Stimulated activated CD4-positive, alpha-beta T cell treated with anti-CD3 and anti-CD28 coated beads, TNF-alpha, amount 100 ng/mL, for 1 hour (primary cell): ENCODE results near the gene CD9.
"Not testable (repeated sequence)": the region's sequence is repeated elsewhere in the genome, so short reads cannot be mapped to it uniquely, and the experiment has no call there.

ENCODE experiments used
- DNase-seq, 3 donors: peaks; one replicate each; pipeline ENCODE4 v3.0.0-alpha.2; 2020; ENCODE audit warnings: low read depth in 3 of 3, low spot score in 1 of 3

The CD9 gene

DNA sequence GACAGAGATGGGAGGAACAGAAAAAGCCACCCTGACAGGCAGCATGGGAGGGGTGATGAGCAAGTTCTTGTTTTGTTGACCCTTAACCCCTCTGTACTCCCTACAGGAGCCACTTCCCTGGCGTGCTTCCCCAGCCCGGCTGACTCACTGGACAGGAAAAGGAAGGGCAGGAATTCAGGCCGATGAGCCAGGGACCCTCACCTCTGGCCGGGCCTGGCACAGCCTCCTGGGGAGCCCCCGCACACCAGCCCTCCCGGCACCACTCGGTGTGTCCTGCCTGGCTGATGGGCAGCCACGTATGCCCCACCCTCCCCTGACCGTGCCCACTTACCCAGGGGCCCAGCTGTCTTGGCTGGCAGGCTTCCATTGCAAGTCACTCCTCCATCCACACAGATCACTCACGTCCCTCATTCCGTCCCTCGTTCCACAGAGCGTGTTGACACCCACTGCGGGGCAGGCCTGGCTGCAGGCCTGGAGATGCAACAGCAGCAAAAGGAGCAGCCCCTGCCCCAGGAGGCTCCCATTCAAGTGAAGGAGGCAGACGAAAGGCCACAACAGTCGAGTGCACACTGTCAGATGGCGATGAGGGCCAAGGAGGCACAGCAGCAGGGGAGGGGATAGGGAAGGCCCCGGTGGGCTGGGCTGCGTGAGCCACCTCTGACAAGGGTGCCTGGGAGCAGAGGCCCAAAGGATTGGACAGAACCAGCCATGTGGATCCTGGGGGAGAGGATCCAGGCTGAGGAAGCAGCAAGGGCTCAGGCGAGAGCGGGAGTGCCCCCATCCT, 19.7 kb upstream of the CD9 start:
- DNase-seq: no peak

DNA sequence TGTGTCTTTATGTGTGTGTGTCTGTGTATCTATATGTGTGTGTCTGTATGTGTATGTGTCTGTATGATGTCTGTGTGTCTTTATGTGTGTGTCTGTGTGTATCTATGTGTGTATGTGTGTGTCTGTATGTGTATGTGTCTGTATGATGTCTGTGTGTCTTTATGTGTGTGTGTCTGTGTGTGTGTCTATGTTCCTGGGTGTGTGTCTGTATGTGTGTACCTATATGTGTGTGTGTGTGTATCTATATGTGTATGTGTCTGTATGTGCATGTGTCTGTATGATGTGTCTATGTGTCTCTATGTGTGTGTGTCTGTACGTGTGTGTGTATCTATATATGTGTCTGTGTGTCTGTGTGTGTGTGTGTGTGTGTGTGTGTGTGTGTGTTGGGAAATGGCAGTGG, 19.0 kb upstream of the CD9 start:
- no peak for DNase-seq

DNA sequence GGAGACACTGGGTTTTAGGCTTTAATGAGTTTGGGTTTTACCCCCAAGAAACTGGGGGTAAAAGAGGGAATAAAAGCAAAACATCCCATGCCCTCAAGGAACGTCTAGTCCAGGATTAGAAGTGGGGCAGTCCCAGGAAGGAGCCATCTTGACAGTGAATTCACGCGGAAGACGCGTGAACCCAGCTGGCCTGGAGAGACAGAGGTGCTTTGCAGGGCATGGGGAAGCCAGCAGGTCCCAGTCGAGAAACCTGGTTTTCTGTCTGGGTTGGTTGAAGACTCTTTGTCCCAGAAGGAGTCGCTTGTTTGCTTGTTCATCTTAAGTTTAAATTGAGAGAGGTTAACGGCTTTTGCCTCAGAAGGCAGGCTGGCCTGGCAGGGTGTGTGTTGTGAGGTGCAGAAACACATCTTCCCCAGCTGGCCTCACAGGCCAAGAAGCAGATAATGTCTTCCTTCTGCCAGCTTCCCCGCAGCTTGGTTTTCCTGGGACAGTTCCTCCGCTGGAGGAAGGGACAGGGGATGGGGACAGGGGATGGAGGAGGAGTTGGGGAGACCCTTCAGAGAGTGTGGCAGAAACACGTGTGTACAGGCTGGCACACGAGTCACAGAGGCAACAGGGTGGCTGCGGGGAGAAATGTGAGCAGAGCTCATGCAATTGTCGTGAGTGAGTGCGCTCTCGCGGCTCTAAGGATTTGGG, 18.5 kb upstream of the CD9 start:
- DNase-seq: no peak

DNA sequence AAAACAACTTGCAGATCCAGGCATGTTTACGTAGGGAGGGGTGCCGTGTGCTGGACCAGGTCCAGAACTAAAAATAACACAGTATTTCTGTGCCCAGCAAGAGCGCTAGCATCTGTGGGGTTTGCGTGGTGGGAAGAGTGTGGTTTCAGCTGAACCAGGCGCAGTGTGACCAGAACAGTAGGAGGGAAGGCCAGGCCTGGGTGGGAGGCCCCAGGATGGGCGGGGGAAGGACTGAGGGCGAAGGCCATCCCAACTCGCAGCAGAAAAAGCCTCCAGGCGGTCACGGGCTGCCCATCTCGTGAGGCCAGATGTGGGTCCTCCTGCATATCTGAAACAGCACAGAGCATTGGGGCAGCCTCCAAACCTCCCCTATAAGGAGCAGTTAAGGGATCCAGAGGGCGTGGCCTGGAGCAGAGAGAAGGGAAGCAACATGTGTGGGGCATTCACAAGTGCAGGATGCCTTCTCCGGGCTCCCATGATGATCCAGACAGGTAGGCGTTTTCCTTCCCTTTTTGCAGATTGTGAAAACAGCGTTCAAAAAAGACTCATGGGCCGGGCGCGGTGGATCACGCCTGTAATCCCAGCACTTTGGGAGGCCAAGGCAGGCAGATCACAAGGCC, 17.8 kb upstream of the CD9 start:
- DNase-seq: no peak

DNA sequence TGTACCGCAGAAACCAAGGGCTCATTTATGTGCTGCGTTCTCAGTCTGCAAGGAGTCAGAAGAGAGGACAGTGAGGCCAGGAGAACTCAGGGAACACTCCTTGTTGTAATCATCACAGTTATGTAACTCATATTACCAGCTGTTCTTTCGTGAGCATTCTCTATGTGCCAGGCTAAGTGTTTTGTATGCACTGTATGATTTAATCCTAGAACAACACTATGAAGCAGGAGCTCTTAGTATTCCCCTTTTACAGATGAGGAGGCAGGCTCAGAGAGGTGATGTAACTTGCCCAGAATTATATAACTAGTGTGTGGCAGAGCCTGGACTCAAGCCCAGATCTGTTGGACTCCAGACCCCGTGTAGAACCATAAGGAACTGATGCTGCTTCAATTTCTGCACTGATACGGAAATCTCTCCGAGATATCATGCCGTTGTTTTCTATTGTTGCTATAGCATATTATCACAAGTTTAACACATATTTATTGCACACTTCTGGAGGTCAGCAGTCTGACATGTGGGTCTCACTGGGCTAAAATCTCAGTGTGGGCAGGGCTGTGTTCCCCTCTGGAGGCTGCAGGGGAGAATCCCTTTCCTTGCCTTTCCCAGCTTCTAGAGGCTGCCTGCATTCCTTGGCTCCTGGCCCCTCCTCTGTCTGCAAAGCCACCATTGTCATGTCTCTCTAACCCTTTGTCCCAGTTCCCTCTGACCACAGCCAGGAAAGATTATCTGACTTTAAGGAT, 16.3 kb upstream of the CD9 start:
- DNase-seq: no peak

DNA sequence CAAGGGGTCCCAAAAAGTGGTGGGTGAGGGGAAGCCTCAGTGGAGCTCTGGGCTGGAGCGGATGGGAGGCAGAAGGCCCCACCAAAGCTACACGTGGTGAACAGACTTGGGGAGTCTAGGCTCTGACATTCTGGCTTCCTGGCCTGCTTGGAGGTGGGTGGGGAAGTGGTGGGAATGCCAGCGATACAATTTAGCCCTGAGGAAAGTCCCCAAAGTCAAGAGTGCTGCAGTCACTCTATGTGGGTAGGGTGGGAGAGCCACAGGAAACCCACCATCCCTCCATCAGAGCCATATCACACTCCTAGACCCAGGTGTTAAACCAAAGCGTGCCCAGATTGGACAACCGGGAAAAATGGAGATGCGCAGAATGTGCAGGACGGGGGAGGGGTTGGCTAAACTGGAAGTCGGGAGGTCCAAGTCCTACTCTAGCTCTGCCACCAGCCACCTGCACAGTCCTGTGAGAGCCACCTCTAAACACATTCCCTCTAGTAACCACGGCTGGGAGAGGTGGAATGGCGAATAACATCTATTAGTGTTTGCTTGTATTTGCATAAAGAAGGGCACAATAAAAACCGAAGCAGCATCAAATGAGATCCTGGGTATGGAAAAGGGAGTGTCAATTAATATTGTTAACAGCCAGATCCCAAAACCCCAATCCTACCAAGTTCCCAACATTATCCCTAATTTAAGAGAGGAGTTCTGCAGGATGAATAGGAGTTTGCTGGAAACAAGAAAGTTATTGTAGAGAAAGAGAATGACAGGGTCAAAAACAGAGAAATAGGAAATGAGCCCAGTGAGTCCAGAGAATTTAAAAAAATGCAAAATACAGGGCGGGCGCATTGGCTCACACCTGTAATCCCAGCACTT, 14.0 kb upstream of the CD9 start:
- DNase-seq: no peak

DNA sequence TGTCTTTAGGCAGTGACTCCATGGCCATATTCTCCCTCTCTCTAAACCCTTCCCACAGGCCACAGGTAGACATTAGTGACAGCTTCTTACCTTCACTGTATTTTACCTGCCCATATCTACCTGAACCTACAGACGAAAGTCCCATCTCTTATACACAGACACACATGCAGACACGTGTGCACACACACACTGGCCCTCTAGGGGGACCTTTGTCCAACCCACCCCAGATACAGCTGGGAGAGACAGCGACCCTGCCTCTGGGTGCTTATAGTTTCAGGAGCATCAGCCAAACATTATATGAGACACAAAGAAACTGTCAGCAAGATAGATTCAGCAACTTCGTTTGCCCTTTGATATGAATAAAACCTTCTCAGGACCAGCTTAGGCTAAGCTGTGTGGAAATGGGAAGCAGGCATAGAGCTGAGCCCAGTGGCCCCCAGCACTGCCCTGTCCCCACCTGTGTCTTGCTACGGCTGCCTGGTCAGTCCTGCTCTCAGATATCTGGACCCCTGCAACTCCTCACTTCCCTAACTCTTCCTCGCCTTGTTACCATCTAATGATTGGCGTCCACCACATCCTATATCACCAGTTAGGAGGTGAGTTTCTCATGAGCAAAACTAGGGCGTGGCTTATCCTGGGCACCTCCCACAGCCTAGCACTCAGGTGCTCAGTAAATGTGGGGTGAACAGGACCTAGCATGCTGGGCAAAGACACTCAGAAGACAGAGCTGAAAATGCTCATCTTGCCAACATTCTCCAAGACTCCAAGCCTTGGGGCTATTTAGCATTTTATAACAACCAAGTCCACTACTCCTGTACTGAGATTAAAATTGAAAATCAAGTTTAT, 12.0 kb upstream of the CD9 start:
- no peak for DNase-seq

DNA sequence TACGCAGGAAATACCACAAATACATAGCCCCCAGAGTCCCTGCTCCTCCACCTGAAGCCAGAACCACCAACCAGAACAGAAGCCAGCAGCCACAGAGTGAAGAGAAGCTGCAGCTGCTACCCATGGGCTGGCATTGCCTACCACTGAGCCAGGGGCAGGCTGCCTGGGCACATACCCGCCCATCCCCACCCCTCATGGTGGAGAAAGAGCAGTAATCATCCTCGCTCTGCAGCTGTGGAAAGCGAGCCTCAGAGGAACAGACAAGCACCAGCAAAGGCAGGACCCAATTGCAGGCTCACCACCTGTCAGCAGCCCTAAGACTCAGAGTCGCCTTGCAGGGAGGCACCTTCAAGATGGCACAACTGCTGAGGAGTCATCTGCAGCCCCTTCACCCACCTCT, 11.2 kb upstream of the CD9 start:
- DNase-seq: no peak

DNA sequence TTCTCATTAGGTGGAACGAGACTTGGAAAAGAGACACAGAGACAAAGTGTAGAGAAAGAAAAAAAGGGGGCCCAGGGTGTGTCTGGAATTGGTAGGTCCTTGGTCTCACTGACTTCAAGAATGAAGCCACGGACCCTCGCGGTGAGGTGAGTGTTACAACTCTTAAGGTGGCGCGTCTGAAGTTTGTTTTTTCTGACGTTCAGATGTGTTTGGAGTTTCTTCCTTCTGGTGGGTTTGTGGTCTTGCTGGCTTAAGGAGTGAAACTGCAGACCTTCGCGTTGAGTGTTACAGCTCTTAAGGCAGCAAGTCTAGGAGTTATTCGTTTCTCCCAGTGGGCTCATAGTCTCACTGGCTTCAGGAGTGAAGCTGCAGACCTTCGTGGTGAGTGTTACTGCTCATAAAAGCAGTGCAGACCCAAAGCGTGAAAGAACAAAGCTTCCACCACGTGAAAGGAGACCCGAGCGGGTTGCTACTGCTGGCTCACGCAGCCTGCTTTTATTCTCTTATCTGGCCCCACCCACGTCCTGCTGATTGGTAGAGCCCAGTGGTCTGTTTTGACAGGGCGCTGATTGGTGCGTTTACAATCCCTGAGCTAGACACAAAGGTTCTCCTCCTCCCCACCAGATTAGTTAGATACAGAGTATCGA, 10.1 kb upstream of the CD9 start:
- DNase-seq: not testable (repeated sequence)

DNA sequence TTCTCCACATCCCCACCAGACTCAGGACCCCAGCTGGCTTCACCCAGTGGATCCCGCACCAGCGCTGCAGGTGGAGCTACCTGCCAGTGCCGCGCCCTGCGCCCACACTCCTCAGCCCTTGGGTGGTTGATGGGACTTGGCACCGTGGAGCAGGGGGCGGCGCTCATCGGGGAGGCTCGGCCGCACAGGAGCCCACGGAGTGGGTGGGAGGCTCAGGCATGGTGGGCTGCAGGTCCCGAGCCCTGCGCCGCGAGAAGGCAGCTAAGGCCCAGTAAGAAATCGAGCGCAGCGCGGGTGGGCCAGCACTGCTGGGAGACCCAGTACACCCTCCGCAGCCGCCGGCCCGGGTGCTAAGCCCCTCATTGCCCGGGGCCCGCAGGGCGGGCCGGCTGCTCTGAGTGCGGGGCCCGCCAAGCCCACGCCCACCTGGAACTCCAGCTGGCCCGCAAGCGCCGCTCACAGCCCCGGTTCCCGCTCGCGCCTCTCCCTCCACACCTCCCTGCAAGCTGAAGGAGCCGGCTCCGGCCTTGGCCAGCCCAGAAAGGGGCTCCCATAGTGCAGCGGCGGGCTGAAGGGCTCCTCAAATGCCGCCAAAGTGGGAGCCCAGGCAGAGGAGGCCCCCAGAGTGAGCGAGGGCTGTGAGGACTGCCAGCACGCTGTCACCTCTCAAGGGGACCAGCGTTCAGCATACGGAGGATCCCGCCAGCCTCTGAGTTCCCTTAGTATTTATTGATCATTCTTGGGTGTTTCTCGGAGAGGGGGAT, 9.3 kb upstream of the CD9 start:
- not testable (repeated sequence) for DNase-seq

DNA sequence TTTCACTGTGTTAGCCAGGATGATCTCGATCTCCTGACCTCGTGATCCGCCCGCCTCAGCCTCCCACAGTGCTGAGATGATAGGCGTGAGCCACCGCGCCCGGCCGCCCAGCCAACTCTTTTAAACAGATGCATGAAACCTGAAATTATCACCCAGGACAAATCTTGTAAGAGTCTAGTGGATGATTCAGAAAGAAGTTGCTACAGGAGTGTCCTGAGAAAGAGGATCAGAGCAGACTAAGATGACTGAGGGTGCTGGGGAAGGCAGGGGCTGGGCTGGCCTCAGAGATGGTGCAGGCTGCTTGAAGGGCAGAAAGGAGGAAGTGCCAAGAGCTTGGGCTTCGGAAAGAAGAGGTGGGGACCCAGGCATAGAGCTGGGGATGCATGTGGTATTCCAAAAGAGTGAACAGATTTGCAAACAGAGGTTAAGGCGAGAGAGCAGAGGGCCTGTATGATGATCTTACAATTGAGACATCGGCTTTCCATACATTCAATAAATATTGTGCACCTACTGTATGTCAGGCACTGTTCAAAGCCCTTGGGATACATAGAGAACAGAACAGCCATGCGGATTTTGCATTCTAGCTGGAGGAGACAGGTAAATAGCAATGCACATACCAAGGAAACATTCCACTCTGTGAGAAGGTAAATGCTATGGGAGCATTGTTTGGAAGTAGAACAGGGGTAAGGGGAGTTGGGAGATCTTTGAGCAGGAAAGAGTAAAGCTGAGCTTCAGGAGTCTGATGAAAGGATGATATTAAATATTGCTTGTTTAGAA, 7.4 kb upstream of the CD9 start:
- DNase-seq: no peak

DNA sequence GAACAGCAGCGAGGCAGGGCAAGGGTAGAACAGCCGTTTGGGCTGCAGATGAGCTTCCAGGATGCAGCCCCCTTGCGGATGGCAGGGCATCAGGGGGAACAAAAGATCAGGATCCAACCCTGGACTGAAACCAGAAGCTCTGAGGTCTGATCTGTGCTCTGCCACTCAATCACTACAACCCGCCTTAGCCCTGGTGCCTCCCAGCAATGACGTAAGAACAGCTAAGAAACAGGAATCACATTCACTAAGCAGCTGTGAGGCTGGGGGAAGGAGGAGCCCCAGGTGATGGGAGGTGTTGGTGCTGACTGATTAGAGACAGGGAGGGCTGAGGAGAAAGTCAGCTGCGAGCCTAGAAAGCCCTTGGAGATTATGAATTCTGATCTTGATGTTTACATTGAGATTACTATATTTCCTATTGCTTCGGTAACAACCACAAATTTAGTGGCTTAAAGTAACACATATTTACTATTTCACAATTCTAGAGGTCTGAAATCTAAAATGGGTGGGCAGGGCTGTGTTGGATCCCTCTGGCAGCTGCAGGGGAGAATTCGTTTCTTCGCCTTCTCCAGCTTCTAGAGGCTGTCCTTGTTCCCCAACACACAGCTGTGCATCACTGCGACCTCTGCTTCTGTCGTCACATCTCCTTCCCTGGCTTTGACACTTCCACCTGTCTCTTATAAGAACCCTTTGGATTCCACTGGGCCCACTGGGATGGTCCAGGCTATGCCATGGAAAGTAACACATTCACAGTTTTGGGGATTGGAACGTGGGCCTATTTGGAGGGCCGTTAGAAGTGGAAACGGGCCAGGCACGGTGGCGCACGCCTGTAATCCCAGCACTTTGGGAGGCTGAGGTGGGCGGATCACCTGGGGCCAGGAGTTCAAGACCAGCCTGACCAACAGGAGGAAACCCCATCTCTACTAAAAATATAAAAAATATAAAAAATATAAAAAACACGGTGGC, 6.1 kb upstream of the CD9 start:
- DNase-seq: no peak

DNA sequence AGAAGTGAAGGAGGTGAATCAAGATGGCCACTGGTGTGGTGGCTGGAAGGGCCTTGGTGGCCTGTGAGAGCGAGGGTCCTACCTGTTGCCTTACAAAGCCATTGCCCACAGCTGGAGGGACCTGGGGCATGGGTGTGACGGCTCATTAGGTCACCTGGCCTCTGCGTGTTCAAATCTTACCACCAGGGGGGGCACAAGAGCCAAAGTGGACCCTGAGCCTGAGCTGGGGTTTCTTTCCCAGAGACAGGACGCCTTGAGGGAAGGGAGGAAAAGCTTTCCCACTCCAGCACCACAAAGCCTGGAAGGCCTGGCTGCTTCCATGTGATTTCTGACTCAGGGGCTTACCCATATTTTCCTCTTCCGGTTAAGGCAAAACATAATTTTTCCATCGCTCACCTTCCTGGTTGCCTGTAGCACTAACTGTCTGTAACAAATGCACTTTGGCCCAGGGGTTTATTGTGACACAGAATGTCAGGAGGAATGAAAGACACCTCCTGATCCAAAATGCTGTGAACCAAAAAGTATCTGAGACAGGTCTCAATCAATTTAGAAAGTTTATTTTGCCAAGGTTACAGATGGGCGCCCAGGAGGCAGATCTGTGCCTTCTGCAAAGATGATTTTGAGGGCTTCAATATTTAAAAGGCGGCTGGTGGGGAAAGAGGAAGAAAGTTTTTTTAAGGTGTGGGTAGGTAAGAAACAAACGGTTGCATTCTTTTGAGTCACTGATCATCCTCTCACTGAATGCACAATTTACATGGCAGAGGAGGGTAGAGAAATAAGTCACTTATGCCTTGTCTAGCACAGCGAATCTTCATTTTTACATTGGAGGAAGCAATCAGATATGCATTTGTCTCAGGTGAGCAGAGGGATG, 4.3 kb upstream of the CD9 start:
- peak; percentile 20 to 68 (median 53) for DNase-seq

DNA sequence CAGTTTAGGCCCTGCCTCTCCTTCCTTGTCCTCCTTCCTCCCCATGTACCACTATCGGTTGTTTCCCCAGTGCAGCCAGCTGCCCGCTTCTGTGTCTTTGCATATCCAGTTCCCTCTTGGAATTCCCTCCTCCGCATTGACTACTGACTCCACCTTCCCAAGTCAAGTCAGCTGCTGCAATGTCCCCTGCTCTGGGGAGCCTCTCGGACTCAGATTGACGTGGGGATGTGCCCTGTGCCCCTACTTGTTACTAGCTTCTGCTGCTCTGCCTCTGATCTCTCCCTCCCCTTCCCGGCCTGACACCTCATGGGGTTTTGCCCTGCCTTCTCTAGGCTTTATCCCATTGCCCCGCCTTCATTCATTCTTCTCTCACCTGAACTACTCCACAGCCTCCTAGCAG, 2.1 kb upstream of the CD9 start:
- no peak for DNase-seq

DNA sequence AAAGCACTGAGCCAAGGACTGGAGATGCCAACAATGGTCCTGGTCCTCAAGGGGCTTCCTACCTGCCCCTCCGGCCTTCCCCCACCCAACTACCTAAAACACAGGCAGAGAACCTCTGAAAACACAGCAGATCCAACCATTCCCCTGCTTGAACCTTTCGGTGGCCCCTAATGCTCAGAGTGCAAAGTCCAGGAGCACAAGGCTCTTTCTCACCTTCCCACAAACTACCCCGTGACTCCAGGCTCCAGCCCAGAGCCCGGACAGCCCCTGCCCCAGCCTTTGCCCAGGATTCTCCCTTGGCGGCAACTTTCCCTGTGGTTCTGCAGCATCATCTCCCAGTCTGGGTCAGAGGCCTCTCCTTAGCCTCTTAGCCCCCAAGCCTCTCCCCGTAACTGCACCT, 1.6 kb upstream of the CD9 start:
- DNase-seq: no peak
